HG02678 (cell line): ENCODE measurements around the gene PACSIN3.
"Not testable (repeated sequence)": the region's sequence is repeated elsewhere in the genome, so short reads cannot be mapped to it uniquely, and the experiment has no call there.

Source experiments
- ATAC-seq: cut with Tn5 transposase; IDR thresholded peaks from one replicate; pipeline ENCODE4 v1.9.1; 2021; ENCODE audit warnings: mild to moderate bottlenecking, moderate library complexity; ENCODE audit not compliant: unreplicated experiment

Gene PACSIN3

DNA sequence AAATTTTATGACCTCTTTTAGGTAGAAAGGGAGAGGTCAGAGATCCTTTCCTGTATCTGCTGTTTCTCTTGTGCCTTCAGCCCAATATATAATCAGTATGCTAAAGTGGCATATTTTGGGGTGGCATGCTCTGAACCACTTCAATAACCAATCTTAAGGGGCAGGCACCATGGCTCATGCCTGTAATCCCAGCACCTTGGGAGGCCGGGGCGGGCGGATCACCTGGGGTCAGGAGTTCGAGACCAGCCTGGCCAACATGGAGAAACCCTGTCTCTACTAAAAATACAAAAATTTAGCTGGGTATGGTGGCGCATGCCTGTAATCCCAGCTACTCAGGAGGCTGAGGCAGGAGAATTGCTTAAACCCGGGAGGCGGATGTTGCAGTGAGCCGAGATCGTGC, 11.9 kb upstream of the PACSIN3 start:
- ATAC-seq = not testable (repeated sequence)

DNA sequence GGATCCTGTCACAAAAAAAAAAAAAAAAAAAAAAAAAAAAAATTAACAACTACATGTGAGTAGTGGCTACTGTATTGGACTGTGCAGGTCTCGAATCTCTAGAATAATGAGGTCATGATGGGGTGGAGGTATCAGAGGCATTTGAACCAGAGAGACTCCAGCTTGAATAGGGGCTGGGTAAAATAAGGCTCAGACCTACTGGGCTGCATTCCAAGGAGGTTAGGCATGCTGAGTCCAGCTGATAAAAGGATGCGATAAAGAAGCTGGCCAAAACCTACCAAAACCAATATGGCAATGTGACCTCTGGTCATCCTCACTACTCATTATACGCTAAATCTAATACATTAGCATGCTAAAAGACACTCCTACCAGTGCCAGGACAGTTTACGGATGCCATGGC, 5.9 kb upstream of the PACSIN3 start:
- no peak for ATAC-seq

DNA sequence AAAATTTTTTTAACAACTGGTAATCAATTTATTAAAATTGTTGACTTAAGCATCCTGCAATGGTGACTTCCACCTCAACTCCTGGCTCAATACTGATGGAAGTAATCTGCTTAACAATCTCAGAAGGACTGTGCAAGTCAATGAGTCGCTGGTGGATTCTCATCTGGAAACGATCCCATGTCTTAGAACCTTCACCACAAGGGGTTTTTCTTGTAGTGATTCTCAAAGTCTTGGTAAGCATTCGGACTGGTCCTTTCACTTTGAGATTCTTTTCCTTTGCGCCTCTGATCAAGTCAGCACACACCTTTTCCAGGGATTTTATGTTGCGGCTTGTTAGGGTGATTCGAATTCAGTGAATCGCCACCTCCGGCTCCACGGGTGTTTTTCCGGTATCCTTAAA, 4.9 kb upstream of the PACSIN3 start:
- not testable (repeated sequence) for ATAC-seq

DNA sequence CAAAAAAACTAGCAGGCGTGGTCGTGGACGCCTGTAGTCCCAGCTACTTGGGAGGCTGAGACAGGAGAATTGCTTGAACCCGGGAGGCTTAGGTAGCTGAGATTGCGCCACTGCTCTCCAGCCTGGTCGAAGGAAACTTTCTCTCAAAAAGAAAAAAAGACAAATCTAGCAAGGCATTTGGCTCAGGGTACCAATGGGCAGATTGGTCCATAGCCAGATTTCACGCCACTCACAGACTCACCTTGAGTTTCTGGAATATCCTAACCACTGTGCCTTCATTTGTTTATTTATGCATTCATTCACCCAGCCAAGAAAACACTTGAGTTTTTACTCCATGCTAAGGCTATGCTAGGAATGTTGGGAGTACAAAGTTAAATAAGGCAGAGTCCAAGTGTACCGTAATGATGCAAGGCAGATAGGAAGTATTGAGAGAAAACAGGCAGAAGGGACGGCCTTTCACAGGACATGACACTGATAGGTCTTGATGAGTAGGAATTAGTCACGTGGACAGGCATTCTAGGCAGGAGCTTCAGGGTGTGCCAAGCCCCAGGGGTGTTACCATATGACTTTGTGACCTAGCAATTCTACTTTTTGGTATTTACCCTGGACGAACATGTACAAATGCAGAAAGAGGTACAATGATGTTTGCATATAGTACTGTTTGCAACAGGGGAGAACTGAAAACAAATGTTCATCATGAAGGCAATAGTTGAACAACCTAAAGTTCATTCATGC, 3.0 kb upstream of the PACSIN3 start:
- no peak for ATAC-seq

DNA sequence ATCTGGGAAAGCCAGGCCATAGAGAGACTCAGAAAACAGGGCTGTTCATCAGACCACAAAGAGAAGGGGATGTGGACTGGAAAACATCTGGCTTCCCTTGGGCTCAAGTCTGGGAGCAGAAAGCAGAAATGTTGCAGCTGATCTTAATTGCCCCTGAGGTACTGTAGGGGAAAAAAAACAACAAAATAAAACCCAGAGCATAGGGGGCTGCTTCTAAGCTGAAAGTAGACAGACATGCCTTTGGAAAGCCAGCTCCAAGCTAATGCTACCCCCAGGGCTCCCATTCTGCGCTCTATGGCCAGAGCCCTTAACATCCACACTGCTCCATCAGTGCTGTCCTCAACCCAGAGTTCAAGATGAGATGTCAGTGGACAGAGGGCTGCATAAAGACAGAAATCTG, 2.0 kb upstream of the PACSIN3 start:
- no peak for ATAC-seq

DNA sequence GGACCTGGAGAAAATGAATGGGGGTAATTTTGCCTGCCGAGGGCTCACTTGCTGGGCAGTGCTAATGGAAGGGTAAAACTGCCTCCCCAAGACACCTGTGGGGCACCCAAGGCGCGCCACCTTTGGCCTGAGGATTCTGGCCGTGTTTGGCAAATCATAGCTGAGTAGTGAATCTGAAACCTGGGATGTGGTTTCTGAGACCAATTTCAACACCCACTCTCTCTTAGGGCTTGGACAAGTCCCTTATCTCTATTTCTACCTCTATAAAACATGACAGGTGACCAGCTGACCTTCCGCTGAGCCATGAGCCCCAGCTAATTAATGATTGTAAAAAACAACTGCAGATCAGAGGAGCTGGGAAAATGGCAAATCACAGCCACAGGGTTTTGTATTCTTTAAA, 1.5 kb upstream of the PACSIN3 start:
- ATAC-seq = no peak

DNA sequence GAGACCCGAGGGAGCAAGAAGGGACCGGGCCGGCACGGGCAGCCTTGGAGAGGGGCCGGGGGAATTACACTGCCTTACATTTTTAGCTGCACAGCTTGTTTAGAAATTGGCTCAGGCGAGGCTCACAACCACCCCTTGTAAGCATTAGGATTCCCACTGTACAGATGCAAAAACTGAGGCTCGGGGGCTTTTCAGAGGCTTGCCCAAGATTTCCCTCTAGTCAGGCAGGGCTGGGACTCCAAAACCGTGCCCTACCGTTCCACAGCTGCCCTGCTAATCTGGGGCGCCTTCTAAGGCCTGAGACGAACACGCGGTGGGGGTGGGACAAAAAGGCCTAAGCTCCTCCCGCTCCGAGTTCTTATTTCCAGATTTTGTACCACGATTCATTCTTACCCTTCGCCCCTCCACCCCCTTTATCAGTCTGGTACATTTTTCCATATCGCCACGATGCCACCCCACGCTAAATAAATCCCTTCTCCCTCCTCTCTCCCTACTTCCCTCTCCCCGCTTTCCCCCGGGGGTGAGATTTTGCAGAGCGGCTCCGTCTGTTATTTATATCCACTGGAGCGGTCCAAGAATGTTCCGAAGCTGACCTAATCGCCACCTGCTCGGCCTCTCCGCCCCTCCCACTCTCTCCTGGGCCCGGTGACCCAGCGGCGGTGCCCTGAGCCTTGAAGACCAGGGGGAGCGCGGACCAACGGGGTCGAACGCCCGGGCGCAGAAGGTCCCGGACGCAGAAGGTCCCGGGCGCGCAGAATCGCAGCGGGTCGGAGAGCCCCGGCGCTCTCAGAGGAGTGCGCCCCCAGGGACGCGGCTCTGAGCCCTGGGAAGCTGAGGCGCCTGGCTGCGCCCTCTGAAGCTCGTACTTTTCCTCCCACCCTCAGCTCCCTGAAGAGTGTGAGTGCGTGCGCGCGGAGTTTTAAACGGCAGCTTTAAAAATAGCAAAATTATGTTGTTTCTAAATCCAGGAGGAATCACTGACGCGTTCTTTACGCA, 764 bp upstream of the PACSIN3 start:
- peak; percentile 13 for ATAC-seq

DNA sequence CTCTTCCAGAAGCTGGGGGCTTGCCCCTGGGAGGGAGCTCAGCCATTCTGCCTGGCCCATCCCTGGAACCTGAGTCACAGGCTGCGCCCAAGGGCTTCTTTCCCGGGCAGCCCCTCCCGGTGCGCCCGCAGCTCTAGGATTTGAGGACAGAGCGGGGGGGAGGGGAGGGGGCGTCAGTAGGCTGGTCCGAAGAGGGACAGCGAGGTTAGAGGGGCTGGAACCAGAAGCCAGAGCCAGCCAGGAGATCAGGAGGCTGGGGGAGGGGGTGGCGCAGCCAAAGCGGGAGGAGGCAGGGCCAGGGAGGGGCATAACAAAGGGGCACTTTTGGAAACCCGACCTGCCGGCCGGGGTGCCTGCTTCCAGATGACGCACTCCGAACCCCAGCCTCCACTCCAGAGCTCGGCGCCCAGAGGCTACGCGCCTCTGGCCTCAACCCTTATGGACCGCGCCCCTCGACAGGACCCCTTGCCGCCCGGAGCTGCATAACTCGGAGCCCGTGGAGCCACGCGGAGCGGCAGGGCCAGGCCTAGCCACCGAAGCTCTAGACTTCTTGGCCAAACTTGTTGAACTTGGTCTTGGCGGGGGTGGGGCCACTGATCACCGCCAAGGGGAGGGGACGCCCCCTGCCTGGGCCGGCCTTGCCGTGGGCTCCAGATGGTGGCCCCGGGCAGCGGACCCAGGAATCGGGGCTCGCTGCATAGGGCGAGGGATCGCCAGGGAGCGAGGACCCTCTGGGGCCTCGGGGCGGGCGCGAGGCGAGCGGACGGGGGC, 744 bp downstream of the PACSIN3 start:
- ATAC-seq = peak; percentile 12

DNA sequence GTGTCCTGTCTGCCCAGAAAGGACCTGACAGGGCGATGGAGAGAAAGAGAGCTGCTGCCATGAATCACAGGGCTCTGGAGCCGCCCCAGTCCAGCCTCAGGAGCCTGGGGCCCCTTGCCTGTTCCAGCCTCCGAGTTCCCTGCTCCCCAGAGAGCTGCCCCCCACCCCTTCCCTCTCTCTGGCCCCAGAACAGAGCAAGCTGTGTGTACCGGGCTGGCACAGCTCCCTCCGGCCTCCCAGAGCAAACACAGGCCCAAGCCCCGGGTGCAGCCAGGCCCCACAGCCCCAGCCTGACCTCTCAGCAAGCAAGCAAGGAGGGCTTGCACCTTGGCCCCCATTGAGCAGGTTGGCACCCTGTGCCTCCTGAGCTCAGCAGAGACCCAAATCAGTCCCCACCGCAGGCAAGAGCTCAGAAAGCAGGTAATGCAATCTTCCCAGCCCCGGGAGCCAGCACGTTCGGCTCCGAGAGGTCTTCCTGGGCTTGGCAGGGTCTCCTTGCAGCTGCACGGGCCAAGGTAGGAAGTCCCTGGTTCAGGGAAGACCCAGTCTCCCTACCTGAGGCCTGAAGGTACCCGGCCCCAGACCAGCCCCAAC, 1.4 kb downstream of the PACSIN3 start:
- ATAC-seq = no peak

DNA sequence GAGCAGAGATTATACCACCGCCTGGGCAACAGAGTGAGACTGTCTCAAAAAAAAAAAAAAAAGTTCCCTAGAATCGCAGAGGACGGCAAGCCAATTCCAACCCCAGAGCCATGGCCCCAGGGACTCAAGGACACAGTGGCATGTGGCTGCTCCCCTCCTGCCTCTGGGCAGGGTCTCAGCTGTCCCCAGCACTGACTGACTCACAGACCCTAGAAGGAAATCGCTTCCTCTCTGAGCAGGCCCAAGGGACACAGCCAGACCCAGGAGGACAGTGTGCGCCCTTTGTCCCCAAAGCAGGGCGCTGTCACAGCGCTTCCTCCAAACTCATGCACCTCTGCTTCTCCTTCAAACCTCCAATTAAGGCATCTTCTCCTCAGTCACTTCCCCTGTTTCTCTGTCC, 2.3 kb downstream of the PACSIN3 start:
- no peak for ATAC-seq

DNA sequence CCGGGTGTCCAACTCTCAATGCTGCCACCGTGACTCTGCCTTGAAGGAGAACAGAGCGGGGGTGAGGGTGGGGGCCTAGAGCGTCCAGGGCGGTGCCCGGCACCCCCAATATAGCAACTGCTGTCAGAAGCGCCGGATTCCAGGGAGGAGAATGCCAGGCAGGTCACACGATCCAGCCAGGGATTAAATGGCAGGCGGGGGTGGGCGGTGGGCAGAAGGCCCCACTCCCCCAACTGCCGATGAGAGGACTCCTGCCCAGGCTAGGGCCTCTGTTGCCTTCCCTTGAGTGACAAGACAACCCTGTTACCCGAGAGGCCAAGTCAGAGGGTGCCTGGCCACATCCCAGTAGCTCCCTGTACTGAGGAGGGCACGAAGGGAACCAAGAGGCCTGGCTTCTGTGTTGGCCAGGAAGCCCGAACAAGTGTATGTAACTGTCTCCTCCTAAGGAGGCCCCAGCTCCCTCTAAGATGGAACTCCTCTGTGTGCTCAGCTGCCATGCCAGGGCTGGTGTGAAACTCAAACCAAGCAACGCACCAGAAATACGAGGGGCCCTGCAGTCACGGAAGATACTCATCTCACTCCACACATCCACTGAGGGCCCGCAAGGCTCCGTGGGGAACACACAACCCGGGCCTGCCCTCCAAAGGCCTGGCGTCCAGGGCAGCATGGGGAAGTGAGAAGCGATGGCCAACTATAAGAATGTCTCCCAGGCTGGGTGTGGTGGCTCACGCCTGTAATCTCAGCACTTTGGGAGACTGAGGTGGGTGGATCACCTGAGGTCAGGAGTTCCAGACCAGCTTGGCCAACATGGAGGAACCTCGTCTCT, 3.0 kb downstream of the PACSIN3 start:
- ATAC-seq = no peak

DNA sequence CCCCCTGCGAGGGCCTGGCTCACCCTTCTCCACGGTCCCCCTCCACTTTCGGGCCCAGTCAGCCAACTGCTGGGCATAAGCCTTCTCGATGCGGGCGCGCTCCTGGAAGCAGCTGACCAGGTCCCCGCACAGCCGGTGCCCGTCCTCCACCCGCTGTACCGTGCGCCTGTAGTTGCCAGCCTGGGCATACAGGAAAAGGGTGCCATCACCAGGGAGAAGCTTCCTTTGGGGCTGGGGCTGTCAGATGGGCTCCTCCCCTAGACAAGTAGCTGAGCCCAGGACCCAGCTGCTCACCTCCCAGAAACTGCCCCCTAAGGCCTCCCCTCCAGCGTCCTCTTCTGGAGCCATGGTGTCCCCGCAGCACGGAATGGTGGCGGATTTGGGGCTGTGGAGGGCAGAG, 3.9 kb downstream of the PACSIN3 start:
- ATAC-seq = no peak

DNA sequence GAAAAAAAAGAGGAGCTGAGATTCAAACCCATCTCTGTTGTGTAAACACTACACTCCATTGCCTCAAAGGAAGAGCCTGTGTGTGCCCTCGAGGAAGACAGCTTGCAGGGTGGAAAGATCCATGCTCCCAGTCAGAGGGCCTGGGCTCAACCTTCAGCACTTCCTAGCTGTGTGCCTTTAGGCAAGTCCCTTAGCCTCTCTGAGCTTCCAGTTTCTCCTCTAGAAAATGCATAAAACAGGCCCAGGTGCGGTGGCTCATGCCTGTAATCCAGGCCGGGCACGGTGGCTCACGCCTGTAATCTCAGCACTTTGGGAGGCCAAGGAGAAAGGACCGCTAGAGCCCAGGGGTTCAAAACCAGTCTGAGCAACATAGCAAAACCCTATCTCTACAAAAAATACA, 5.0 kb downstream of the PACSIN3 start:
- ATAC-seq = no peak

DNA sequence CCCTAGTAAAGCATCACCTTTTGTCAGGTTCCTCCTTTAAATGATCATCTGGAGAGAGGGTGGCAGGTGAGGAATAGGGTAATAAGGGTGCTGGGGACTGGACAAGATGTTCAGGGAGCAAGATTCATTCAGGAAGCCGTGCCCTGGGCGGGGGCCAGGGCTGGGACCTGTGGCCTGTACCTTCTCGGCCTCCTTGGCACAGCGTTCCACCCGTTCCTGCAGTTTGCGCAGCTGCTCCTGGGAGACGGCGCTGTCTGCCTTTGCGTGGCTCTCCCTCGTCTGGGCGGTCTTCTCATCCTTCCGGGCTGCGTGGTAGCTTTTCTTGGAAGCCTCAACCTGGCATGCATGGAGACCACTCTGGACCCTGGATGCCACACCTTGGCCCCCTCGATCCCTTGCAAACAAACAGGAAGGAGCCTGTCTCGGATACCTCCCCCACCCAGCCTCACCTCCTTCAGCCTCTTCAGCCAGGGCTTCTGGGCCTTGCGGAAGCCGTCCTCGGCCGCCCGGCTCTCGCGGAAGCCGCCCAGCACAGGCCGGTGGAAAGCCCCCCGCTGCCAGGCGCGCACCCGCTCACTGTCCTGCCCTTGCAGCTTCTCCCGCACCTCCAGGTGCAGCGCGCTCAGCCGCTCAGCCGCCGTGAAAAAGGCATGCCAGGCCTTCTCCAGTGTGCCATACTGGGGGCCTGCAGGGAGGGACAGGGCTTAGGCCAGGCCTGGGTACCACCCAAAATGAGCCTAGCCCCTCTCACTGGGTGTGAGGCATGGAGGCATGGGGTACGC, 6.0 kb downstream of the PACSIN3 start:
- no peak for ATAC-seq

DNA sequence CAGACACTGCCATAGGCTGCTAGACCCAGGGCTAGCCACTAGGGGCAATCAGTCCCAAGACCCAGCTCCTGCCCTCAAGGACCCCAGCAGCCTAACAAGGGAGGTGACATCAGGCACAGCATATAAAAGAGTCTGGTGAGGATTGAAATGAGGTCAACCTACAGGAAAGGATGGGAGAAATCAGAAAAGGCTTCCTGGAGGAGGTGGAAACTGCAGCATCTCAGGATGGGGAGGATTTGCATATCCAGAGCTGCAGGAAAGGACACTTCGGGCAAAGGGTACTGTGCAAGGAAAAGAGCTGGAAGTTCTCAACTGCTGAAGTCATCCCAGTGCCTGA, 6.6 kb downstream of the PACSIN3 start:
- no peak for ATAC-seq

DNA sequence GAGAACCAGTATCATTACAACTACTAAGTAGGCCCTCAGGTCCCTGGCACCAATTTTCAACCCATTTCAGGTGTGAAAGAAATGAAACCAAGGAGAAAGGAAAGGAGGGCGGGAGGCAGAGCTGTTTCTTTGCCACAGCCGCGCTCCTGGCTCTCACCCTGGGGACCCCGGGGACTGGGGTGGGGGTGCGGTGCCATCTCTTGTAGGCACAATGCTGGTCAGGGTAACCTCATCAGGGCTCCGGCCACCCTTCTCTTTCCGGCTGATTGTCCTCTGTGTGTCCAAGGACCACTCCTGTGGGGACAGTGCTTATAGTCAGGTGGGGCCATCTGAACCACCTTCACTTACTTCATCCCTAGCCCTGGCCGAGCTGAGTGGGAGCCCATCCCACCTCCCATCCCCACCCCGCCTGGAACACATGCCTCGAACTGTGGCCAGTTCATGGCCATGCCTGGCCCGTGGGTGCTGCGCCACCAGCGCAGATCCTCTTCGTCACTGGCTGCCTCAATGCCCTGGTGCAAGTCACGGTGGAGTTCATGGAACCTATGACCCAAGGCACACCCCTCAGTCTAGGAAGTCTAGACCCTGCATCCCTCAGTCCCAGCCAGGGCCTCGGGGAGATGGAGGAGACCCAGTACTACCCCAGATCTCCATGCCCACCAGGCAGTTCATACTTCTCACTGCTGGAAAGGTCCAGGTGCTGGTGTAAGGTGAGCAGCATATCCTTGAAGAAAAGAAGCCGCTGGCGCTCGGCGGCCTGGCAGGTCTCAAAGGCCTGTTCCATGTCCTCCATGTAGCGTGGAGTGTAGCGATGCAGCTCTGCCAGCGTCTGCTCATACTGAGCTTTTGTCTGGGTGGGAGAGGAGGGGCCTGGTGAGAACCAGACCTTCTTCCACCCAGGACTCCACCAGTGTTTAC, 7.2 kb downstream of the PACSIN3 start:
- ATAC-seq = no peak

DNA sequence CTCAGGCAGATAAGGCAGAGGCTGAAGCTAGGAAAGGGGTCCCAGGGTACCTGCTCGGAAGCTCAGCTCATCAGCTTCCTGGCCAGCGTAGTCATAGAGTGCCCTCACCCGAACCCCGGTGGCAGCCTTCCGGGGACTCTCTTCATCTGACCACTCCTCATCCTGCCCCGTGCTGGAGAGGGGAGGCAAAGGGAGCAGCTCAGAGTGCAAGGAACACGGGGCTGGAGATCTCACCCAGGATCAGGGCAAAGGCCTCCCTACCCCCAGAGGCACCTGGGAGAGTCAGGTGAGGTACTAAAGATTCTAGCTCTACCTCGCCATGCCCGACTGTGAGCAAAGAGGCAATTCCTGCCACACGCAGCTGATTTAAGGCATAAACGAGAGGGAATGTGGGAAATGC, 7.9 kb downstream of the PACSIN3 start:
- ATAC-seq = no peak

DNA sequence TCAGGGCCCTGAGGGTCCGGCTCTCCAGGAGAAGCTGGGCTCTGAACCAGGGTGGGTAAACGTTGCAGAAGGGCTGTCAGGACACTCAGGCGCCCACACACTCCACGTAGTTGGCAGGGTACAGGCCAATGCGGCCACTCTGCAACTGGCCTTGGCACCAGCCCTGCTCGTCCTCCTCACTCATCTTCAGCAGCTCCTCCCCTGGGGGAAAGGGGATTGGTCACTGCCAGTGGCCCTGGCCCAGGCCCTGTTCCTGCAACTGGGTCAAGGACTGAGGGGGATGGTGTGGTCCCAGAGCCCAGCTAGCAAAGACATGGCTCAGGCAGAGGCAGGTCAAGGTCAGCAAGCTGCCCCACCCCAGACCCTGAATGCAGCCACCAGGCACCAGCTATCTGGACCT, 8.4 kb downstream of the PACSIN3 start:
- no peak for ATAC-seq
